Inflammatory macrophage (primary cell): ENCODE data around the gene BLVRA.
"Not testable (repeated sequence)": the region's sequence is repeated elsewhere in the genome, so short reads cannot be mapped to it uniquely, and the experiment has no call there.

ENCODE experiments used
- DNase-seq, 2 donors: peaks; one replicate each; pipeline ENCODE4 v3.0.0-alpha.2; 2020 to 2022

The BLVRA gene

DNA sequence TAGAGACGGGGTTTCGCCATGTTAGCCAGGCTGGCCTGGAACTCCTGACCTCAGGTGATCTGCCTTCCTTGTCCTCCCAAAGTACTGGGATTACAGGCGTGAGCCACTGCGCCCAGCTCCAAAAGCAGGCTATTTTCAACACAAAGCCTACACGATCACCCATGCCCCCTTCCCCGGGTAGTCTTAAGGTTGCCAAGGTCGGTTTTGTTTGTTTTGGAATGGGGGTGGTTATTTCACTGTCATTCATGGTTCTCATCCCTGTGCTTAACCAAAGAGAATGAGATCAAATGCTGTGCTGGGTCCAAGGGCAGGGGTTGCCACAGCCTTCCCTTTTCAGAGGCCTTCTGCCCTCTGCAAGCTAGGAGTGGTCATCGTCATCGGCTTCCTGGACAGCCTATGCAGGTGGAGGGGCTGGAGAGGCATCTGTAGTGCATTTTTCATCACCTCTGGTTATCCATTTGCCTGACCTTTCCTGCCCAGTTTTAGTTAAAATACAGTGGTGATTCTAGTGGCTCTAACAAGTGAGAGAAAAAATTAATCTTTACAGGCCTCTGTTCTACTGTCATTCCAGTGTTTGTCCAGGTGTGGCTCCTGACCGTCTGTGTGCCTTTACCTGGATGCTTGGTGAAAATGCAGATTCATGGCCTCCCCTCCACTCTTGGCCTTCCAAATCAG is 11.4 kb downstream of the BLVRA start:
- DNase-seq, result no peak

GRCh38 chr7:43771128-43771527 is 12.6 kb downstream of the BLVRA start:
- DNase-seq, result no peak

GRCh38 chr7:43771573-43771972 is 13.1 kb downstream of the BLVRA start:
- DNase-seq, result no peak

DNA sequence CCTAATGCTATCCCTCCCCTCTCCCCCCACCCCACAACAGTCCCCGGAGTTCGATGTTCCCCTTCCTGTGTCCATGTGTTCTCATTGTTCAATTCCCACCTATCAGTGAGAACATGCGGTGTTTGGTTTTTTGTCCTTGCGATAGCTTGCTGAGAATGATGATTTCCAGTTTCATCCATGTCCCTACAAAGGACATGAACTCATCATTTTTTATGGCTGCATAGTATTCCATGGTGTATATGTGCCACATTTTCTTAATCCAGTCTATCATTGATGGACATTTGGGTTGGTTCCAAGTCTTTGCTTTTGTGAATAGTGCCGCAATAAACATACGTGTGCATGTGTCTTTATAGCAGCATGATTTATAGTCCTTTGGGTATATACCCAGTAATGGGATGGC is 14.8 kb downstream of the BLVRA start:
- DNase-seq, result not testable (repeated sequence)

- not testable (repeated sequence) for DNase-seq
Observed at GRCh38 chr7:43775255-43775654, 16.8 kb downstream of the BLVRA start.

DNA sequence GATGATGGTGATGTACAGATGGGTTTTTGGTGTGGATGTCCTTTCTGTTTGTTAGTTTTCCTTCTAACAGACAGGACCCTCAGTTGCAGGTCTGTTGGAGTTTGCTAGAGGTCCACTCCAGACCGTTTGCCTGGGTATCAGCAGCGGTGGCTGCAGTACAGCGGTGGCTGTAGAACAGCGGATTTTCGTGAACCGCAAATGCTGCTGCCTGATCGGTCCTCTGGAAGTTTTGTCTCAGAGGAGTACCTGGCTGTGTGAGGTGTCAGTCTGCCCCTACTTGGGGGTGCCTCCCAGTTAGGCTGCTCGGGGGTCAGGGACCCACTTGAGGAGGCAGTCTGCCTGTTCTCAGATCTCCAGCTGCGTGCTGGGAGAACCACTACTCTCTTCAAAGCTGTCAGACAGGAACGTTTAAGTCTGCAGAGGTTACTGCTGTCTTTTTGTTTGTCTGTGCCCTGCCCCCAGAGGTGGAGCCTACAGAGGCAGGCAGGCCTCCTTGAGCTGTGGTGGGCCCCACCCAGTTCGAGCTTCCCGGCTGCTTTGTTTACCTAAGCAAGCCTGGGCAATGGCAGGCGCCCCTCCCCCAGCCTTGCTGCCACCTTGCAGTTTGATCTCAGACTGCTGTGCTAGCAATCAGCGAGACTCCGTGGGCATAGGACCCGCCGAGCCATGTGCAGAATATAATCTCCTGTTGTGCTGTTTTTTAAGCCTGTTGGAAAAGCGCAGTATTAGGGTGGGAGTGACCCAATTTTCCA is 20.0 kb downstream of the BLVRA start:
- DNase-seq, result not testable (repeated sequence)

GRCh38 chr7:43779045-43779812 is 20.7 kb downstream of the BLVRA start:
- DNase-seq, result no peak

GRCh38 chr7:43781726-43782607 is 23.5 kb downstream of the BLVRA start:
- DNase-seq, result peak; percentile 83 to 92

GRCh38 chr7:43782768-43783555 is 24.5 kb downstream of the BLVRA start:
- DNase-seq, result no peak

DNA sequence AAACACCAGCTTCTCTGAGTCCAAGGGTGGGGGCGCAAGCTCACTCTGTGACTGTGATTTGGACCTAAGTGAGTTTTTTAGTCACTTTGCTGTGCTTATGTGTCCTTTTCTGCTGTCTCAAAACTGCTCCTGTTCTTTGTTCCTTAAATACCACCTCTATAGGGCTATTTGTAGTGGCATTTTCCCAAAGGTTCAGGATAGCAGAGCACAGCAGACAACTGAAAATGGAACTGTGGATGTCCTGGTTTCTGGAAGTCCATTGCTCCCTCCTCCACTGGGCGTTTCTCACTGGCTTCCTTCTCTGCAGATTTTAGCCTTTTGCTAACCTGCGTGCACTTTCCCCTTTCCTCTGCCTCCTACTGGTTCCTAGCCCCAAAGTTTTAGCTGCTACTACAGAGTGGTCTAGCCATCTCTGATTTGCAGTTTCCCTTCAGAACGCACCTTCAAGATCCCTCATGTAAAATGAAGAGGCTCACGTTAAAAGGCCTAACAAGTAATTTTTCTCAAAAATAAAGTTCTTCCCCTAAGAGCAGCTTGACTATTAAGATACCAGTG is 25.6 kb downstream of the BLVRA start:
- DNase-seq, result no peak

GRCh38 chr7:43784585-43785087 is 26.2 kb downstream of the BLVRA start:
- peak; percentile 78 to 88 for DNase-seq

DNA sequence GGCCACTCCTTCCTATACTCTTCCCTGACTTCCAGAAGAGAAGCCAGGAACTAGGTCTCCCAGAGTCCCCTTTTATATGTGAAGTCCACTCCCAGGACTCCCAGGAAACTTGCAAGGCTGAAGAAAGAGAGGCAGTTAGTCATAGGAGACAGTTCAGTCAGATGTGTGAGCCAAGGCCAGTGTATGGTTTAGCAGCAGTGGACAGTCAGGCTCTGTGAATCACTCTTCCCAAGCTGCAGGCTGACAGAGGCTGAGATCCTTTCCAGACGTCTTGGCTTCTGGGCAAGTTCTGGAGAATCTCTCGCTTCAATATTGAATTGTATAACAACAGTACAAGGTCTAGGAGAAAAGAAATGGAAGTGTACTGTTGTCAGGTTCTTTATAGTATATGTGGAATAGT is 26.9 kb downstream of the BLVRA start:
- DNase-seq, result peak; percentile 61 to 80

- DNase-seq, result no peak
Observed at GRCh38 chr7:43787771-43788170, 29.3 kb downstream of the BLVRA start.

- DNase-seq, result no peak
Observed at GRCh38 chr7:43790006-43790405, 31.5 kb downstream of the BLVRA start.

DNA sequence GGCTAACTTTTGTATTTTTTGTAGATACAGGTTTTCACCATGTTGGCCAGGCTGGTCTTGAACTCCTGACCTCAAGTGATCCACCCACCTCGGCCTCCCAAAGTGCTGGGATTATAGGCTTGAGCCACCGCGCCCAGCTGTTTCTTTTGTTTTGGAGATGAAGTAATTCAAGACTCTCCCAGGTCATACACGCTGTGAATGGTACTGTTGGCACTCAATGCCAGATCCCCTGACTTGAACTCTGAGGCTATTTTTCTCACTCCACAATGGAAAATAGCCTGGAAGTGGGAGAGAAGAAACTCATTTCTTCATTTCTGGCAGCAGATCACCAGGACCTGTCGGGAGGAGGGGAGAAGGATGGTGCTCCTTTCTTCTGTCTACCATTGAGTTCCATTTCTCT is 32.4 kb downstream of the BLVRA start:
- DNase-seq, result no peak

DNA sequence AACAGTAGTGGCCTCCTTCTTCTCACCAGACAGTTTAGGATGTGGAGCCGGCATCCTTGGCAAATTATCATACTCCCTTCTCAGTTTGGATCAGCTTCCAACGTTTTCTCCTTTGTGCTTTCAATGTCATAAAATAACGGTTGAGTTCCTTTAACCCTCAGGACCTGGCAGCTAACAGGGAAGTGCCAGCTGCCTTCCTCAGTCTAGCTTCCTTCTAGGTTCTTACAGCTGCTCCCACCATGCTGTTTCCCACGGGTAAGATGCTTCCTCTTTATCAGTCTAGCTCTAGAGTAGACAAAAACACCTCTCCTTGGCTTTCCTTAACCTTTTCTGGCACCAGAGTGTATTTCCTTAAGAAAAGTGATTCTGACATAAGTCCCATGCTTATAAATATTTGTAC is 33.2 kb downstream of the BLVRA start:
- peak; percentile 81 to 89 for DNase-seq

- peak in 1 of 2 donors; percentile 45 for DNase-seq
Observed at GRCh38 chr7:43792471-43793150, 34.1 kb downstream of the BLVRA start.

DNA sequence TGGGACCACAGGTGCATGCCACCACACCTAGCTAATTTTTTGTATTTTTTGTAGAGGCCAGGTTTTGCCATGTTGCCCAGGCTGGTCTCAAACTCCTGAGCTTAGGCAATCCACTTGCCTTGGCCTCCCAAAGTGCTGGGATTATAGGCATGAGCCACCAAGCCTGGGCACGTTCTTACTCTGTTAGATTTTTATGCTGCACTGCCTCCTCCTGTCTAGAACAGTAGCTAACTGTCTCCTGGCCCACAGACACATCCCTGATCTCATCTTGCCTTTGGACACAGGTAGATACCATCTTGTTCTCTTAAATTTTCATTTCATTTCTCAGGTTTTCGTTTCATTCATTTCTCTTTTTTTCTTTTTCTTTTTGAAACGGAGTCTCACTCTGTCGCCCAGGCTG is 41.1 kb downstream of the BLVRA start:
- peak; percentile 9 to 21 for DNase-seq

GRCh38 chr7:43803865-43804264 is 45.4 kb downstream of the BLVRA start:
- DNase-seq, result no peak

DNA sequence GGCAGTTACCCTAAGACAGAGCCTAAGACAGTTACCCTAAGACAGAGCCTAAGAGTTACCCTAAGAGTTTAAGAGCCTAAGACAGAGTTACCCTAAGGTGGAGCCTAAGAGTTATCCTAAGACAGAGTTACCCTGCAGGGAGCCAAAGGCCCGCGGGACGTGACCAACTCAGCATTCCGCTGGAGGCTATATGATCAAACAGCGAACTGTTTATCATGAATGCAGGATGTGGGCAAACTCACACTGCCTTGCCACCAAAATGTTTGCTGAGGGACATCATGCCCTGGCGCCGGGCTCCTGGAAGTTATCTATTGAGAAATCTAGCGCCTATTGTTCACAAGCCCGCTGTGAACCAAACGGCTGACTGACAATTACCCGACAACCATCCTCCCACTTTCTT is 49.9 kb downstream of the BLVRA start:
- no peak for DNase-seq
